K562 (cell line): ENCODE results near the gene NOSTRIN. TPM values are rescaled to one million over a fixed set of nuclear protein-coding genes. Genes with fewer than 3 reads are reported as not detected.

Experiments used
- BACH1 ChIP-seq: fragments of 200-800 bp; sonication (Bioruptor generic); IDR thresholded peaks from 2 replicates; pipeline ENCODE4 v1.6.1; 2016; ENCODE audit warnings: missing genetic modification characterization, missing compliant biosample characterization
- BRF1 ChIP-seq: IDR thresholded peaks from 3 replicates; pipeline ENCODE4 v1.6.1; 2011; ENCODE audit warnings: borderline replicate concordance, mild to moderate bottlenecking; ENCODE audit not compliant: insufficient read length; ENCODE audit errors: extremely low read depth
- CCAR2 ChIP-seq: fragments of 200-400 bp; formaldehyde crosslinking; IDR thresholded peaks from 2 replicates; pipeline ENCODE4 v1.6.1; 2017; ENCODE audit warnings: mild to moderate bottlenecking, low read depth, low read length
- CCNT2 ChIP-seq: IDR thresholded peaks from 2 replicates; pipeline ENCODE4 v1.6.1; 2011; ENCODE audit warnings: borderline replicate concordance, low read depth, mild to moderate bottlenecking, moderate library complexity, mixed read lengths, low read length; ENCODE audit not compliant: insufficient read length; ENCODE audit errors: extremely low read depth
- EP300 ChIP-seq: IDR thresholded peaks from 2 replicates; pipeline ENCODE4 v1.6.1; 2012; ENCODE audit warnings: low read length, improper control_type of control experiment
- FOSL1 ChIP-seq: fragments of 200-800 bp; sonication (Bioruptor generic); conservative IDR thresholded peaks from 2 replicates; pipeline ENCODE4 v1.6.1; 2016; ENCODE audit warnings: missing genetic modification characterization, missing compliant biosample characterization
- GATA2 ChIP-seq: sonication (generic); formaldehyde crosslinking; IDR thresholded peaks from 2 replicates; pipeline ENCODE4 v1.4.0; 2020; ENCODE audit warnings: mild to moderate bottlenecking, missing genetic modification reagents
- HDAC1 ChIP-seq, 2 experiments: fragments of 450-650 bp; IDR thresholded peaks; 2 replicates each; pipeline ENCODE4 v1.6.1; 2016 to 2017; ENCODE audit warnings: inconsistent platforms in 1 of 2, mild to moderate bottlenecking in 1 of 2, moderate library complexity in 1 of 2
- HES1 ChIP-seq: fragments of 450-650 bp; IDR thresholded peaks from 2 replicates; pipeline ENCODE4 v1.6.1; 2016; ENCODE audit warnings: low read depth, mild to moderate bottlenecking, moderate library complexity
- HMGXB4 ChIP-seq: sonication (generic); formaldehyde crosslinking; IDR thresholded peaks from 2 replicates; pipeline ENCODE4 v1.8.1; 2023; ENCODE audit warnings: mild to moderate bottlenecking, missing genetic modification reagents
- ID3 ChIP-seq, 2 experiments: fragments of 250-450 bp in 1 of 2; fragments of 450-650 bp in 1 of 2; sonication (Bioruptor Pico) in 1 of 2; IDR thresholded peaks; 2 replicates each; pipeline versions ENCODE4 v1.6.1 to v1.8.0; 2016 to 2021; ENCODE audit warnings: mild to moderate bottlenecking in 2 of 2, moderate library complexity in 2 of 2, missing compliant biosample characterization in 1 of 2, missing genetic modification characterization in 1 of 2
- MTA3 ChIP-seq: fragments of 450-650 bp; formaldehyde crosslinking; IDR thresholded peaks from 2 replicates; pipeline ENCODE4 v1.6.1; 2017; ENCODE audit warnings: mild to moderate bottlenecking, borderline replicate concordance
- NCOR1 ChIP-seq: fragments of 450-650 bp; IDR thresholded peaks from 2 replicates; pipeline ENCODE4 v1.6.1; 2016; ENCODE audit warnings: mild to moderate bottlenecking, moderate library complexity
- POLR2A ChIP-seq: fragments of 450-650 bp; conservative IDR thresholded peaks from 2 replicates; pipeline ENCODE4 v1.6.1; 2016
- PTTG1 ChIP-seq: fragments of 450-650 bp; IDR thresholded peaks from 2 replicates; pipeline ENCODE4 v1.6.1; 2016; ENCODE audit warnings: low read depth, mild to moderate bottlenecking, missing genetic modification characterization, missing compliant biosample characterization
- RNF2 ChIP-seq: sonication (generic); IDR thresholded peaks from 2 replicates; pipeline ENCODE4 v1.6.1; 2016
- TAF1 ChIP-seq: IDR thresholded peaks from 2 replicates; pipeline ENCODE4 v1.6.1; 2011; ENCODE audit warnings: mild to moderate bottlenecking, low read length, moderate library complexity; ENCODE audit not compliant: insufficient read depth, control insufficient read depth, severe bottlenecking; ENCODE audit errors: extremely low read depth
- TFAP4 ChIP-seq: sonication (generic); formaldehyde crosslinking; IDR thresholded peaks from 2 replicates; pipeline ENCODE4 v1.8.0; 2022; ENCODE audit warnings: missing genetic modification reagents, mild to moderate bottlenecking, moderate library complexity, borderline replicate concordance
- ZNF239 ChIP-seq: fragments of 250-450 bp; sonication (Bioruptor Pico); IDR thresholded peaks from 2 replicates; pipeline ENCODE4 v1.4.0; 2020; ENCODE audit warnings: mild to moderate bottlenecking
- ZNF444 ChIP-seq: fragments of 250-450 bp; sonication (Bioruptor Pico); IDR thresholded peaks from 2 replicates; pipeline ENCODE4 v1.4.0; 2020; ENCODE audit warnings: mild to moderate bottlenecking, moderate library complexity
- ZNF655 ChIP-seq: fragments of 250-450 bp; sonication (Bioruptor Pico); IDR thresholded peaks from 2 replicates; pipeline ENCODE4 v1.5.0; 2021
- polyA plus RNA-seq, 8 experiments: library from polyadenylated mRNA; depleted of rRNA in 4 of 8; stranded (reverse) in 5 of 8; unstranded in 3 of 8; fragments of >200 nt; fragmentation: Nextera tagmentation in 2 of 8; fragmentation: Illumina TruSeq in 1 of 8; extraction: Ambion mirVana in 2 of 8; extraction: Trizol in 1 of 8; gene quantifications; 2 replicates each; pipeline versions ENCODE4 v1.2.1 to v1.2.3, GENCODE V29; 2011 to 2014; ENCODE audit warnings: inconsistent platforms in 1 of 8, missing spikeins in 1 of 8
- total RNA-seq, 7 experiments: library from RNA; depleted of rRNA in 6 of 7; stranded (reverse); fragments of >200 nt in 6 of 7; fragmentation: Illumina TruSeq in 2 of 7; extraction: Trizol in 2 of 7; gene quantifications; 2 replicates each; pipeline versions ENCODE4 v1.2.1 to v1.2.3, GENCODE V29; 2011 to 2021; ENCODE audit warnings: low replicate concordance in 1 of 7

NOSTRIN gene
- total and polyA plus RNA-seq, 9 of the 15 experiments (the other 6 are each of a cell fraction or from before 2014, with no cell fraction given): 26.7 to 82.9 (median 56.3) TPM

GRCh38 chr2:168798076-168798887, 4.2 kb upstream of the NOSTRIN start (continued):
- TF ChIP-seq HDAC1 (IDR thresholded peaks at IDR 0.05) (peak in 1 of 2 experiments; percentile 77; a peak in 1 of 4 replicates), RNF2 (peak; percentile 91), PTTG1 (tag) (no peak), POLR2A (peak; percentile 38; the same call in 1 of the 2 replicates), TFAP4 (peak; percentile 42; the same call in 1 of the 2 replicates), BRF1 (no peak), ID3 (CRISPR knock-in tag; IDR thresholded peaks at IDR 0.05) (no peak), ID3 (tag; IDR thresholded peaks at IDR 0.05) (peak; percentile 74; the same call in 1 of the 2 replicates), NCOR1 (peak; percentile 81), HES1 (no peak; the same call in 1 of the 2 replicates), EP300 (peak; percentile 86; the same call in 1 of the 2 replicates), CCNT2 (no peak), ZNF444 (no peak), TAF1 (peak; percentile 64), FOSL1 (tag) (no peak; the same call in 1 of the 2 replicates), MTA3 (peak; percentile 61), GATA2 (peak; percentile 48; the same call in 1 of the 2 replicates), HMGXB4 (CRISPR knock-in tag) (no peak), CCAR2 (no peak), ZNF239 (CRISPR knock-in tag) (peak; percentile 27; the same call in 1 of the 2 replicates), ZNF655 (CRISPR knock-in tag) (no peak), BACH1 (tag) (0 out of 2 replicates have a peak, but pooled peaks have one; percentile 65)
